NCI-H82 treated with DMSO at 0.1 percent for 48 hours (cell line): ENCODE measurements around the gene VLDLR.
A peak's percentile ranks its signal among the peaks of the same experiment; 100 is the strongest.

Experiments used
- DNase-seq: peaks from one replicate; lab custom pipeline; 2025; ENCODE audit not compliant: unreplicated experiment; lab: John Stamatoyannopoulos, UW

Gene VLDLR

DNA sequence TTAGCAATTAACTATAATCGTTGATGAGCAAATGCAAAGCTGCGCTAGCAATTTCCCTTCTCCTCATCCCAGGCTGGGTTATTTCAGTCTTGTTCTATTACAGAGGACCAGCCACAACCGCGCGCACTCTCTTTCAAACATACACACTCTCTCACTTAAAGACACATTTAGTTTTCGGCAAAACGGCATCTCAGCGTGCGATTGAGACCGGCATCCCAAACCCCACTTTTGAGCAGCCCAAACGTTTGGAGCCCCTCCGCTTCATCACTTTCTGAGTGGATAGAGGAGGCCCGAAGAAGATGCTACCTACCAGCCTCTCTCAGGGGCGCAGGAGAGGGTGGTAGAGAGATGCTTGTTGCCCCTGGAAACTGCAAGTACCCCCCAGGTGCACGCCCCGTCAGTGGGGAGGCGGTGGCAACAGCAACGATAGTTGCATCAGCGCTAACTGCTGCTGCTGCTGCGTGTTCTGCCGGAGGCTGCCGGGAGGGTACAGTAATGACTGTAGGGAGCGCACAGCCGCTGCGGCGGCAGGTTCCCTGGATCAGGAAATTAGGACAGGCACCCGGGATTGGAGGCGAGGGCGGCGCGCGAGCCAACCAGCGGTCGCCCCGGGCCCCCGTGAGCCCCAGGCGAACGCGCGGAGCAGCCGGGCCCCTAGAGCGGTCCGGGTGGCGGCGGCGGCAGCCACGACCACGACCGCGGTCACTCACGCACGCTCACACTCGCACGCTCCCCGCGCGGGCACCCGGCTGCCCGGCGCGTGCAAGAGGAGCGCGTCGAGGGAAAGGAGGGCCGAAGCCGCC is 467 bp upstream of the VLDLR start:
- peak; percentile 63 for DNase-seq

DNA sequence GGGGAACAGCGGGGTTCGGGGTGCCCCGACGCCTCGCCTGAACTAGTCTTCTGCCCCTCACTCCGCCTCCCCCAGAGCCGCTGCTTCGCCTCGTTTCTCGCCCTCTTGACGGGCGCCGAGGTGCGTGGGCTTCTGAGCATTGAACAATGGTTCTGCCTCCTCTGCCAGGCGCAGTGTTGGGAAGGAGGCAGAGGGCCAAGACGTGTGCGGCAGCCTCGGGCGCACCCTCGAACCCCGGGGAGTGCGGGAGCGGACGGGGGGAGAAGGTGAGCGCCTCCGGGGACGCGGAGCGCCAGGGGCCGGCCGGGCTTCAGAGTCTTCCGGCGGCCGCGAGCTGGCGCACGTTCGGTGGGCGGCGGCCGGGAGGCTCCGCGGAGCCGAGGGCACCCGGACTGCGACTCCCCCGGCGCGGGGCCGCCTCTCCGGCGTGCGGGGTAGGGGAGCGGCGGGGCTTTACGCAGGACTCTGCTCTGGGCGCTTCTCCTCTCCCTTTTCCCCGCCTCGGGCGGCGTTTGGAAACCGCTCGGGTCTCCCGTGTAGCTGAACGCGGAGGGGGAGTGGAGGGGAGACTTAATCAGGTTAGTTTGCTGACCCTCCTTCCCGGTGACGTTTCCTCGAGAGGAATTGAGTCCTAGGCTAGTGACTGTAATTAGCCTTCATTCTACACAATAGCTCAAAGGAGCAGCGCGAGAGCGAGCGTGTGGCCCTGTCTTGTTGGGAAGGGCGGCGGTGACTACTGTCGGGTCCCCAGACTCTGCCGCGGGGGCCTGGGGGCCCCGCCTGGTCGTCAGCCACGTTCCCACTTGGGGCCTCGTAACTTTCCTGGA is 1.1 kb downstream of the VLDLR start:
- DNase-seq, result peak; percentile 19

DNA sequence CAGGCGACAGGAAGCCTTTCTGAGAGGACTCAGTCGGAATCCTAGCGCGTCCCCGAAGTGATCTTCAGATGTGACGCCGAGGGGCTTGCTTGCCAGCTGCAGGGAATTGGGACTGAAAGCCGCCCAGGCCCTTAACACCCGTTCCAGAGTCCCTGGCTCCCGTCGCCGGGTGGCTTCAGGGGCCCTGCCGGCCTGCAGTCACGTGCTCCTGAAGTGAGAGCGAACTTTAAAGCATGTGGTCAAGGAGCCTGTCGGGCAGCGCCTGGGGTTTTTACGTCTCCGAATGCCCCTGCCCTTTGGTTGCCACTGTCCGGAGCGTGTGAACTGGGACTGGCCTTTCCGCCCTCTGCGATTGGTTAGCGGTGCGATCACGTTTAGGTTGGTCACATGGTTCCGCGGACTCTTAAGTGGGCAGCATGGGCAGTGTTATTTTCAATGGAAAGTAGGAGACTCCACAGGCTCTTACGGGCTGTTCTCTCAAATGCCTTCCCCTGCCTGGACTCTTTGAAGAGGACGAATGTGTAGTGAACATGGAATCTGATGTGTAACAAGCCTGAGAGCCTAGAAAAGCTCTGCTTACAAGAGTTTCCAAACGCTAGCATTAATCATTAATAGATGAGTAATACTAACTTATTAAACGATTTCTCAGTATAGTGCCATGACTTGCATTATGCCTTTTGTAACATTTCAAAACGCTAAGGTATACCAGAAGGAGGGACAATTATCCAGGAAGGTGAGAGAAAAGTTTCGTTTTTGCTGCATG is 1.9 kb downstream of the VLDLR start:
- DNase-seq, result no peak

DNA sequence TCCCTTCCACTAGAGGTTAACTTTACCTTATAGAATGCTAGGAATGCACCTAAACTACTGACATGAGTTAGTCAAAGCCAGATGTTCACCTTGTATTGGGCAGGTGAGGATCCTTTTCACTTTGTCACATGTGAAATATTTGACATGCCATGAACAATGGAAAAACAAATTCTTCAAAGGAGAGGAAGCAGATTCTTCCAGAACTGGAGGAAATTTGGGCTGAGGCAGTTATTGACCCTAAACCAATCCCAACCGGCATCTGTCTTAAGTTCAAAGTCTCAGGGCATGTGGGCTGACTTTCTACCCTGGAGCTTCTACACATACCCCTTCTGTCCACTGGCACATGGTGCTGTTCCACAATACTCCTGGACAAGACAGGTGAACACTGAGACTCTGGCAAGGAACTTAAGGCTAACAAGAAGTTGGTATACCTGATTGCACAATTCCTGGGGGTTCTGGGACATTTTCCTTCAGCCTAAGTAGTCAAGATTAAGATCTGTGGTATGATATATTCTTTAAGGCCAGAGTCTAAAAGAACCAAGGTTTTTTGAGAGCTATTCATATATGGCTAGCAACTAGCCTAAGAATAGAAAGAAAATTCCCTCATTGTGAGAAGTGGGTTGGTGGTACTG is 2.6 kb downstream of the VLDLR start:
- DNase-seq, result no peak

DNA sequence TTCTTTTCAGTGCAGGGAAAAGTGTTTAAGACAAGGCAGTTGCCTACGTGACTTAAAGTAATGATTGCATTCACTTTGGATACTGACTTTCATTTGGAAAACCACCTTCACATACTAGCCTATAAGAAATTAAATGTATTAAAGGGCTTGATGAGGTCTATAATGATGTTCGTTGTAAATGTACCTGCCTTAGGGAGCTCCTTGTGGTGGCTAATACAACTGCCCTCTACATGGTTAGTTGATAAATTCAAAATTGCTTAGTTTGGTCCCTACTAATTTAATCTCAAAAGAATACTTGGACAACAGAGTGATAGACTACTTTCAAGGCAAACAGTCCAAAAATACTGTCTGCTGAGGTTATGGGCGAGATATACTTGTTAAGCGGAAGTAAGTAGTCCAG is 3.8 kb downstream of the VLDLR start:
- no peak for DNase-seq

DNA sequence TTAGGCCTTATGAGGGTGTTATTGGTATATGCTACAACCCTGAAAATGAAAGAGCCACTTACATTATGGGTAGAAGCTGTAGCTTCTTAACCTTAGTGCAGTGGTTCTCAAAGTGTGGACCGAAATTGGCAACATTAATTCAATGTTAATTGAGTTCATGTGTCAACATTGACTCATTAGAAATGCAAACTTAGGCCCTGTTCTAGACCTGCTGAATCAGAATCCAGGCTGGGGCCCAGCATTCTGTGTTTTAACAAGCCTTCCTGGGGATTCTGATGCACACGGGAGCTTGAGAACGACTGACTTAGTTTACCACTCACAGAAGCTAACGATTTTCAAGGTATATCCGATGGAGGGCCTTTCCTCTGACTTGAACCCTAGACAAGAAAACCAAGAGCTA is 7.3 kb downstream of the VLDLR start:
- no peak for DNase-seq

DNA sequence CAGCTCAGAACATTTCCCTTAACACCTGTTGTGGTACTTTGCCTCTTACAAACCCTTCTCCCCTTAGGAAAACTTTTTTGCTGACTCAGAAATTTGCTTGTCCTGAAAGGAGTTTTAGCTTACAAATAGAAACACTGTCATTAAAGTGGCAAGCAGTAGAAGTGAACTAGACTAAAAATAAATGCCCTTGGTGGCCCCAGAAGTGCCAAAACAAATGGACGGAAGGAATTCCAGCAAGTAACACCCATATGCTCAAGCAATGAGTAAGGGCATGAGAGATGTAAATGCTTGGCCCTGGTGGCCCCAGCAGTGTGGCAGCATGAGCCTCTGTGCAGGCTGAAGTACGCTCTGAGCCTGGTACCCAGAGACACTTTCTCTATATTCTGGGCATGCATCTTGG is 8.6 kb downstream of the VLDLR start:
- no peak for DNase-seq

DNA sequence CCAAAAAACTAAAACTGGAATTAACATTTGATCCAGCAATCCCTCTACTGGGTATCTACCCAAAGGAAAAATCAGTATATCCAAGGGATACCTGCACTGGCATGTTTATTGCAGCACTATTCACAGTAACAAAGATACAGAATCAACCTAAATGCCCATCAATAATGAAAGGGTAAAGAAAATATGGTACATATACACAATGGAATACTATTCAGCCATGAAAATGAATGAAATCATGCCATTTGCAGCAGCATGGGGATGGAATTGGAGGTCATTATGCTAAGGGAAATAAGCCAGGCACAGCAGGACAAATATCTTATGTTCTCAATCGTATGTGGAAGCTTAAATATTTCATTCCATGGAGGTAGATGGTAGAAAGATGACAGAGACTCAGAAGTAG is 9.7 kb downstream of the VLDLR start:
- no peak for DNase-seq

DNA sequence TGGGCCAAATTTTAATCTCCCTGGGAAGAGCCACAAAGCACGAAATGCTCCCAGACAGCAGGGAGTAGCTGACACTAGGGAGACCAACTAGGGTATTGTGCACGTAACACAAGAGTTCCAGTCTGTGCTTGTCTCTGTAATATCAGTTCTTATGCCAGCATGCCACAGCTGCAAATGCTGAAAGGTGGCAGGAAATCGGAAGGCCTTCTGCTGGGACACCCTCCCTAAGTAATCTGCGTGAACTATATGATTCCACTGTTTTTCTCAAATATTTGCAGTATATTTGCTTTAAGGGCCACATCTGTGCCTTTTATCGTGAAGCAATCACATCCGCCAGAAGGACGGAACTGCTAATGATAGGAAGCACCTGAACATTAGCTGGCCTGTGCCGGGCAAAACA is 12.6 kb downstream of the VLDLR start:
- no peak for DNase-seq

DNA sequence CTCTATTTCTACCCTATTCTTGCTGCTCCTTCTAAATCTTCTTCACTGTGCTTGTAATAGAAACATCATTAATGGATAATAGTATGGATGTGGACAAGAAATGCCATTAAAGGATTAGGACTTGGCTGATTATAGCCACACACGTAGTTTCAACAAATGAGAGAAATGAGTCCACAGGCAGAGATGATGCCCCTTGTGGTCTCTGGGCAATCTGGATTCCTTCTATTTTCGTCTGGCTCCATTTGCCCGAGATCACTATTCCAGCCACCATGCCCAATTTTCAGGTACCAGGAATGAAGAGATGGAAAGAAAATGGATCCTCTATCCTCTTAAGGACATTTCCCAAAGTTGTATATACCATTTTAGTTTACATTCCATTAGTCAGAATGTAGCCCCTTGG is 13.2 kb downstream of the VLDLR start:
- DNase-seq, result peak; percentile 80

DNA sequence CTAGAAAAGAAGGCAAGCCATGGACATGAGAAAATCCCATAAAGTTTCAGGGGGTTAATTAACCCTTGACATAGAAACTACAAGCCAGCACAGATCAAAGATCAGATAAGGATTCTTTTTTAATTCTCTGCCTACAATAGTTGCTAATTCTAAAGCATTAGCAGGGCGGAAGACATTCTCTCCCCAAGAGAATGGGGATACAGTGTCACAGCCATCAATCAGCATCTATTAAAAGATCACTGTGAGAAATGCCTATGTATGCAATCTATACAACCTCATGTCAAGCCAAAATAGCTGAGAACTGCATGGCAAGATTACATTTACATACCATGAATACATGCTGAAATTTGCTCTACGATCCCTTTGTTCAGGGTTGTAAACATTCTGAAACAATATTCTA is 14.3 kb downstream of the VLDLR start:
- no peak for DNase-seq

DNA sequence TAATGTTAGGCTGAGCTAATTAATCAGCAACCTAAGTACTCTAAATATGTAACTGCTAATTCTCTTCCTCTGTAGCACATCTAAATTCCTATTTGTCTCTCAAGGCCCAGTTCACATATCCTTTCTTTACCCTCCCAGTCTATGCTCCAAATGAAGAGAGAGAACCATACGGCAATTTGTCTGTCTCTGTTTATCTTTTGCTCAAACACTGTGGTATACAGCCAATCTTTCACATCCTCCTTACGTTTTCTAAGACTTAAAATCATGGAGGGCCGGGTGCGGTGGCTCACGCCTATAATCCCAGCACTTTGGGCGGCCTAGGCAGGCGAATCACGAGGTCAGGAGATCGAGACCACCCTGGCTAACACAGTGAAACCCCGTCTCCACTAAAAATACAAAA is 15.8 kb downstream of the VLDLR start:
- no peak for DNase-seq

DNA sequence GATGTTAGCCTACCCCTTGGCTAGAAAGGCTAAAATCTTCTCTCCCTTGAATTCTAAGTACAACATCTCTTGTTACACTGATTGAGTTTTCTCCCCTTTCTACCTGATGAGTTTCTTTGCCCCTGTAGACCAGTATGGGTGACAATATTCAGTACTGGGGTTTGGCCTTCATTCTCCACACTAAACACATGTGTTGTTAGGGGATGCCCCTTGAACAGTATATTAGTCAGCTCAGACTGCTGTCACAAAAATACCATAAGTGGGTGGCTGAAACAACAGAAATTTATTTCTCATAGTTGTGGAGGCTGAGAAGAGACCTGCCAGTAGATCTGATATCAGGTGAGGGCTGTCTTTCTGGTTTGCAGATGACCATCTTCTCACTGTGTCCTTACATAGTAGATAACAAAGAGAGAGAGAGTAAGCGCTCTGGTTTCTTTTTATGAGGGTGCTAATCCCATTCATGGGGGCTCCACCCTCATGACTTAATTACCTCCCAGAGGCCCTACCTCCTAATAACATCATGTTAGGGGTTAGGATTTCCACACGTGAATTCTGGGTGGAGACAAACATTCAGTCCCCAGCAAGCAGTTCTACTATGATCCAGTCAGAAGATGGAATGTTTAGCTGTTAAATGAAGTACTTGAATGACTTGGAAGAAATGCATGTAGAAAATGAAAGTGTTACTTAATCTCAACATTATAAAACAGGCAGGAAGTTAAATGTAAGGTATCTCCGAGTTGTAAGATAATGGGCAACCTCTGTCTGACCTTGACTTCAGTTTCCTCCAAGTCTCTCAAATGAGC is 17.5 kb downstream of the VLDLR start:
- no peak for DNase-seq

DNA sequence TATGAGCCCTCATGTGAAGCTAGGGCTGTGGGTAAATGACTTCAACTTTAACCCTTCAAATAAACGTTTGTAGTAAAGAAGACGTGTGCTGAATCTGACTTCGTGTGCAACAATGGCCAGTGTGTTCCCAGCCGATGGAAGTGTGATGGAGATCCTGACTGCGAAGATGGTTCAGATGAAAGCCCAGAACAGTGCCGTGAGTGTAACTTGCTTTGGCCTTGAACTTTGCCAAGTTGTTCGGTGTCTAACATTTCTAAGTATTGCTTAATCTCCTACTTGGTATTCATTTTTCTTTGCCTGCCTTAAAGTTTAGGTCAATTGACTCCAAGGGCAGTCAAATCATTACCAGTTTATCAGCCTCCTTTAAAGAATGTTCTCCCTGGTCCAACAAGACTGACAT is 18.2 kb downstream of the VLDLR start:
- DNase-seq, result no peak

DNA sequence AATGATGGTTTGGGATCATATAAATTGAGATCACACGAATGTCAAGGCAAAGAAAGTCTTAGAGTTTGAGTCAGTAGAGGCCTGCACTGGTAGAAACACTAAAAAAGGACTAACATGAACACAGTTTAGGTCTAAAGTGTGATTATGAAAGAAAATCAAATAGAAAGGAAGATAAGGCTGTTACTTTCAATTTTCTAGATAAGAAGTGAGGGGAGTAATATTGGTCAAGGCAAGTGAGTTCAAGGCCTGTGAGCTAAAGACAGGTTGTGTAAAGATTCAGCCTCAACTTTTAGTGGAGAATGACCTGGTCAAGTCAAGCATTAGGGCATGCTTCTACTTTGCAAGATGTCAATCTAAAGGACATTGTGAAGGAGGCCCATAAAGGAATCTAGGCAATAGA is 19.0 kb downstream of the VLDLR start:
- DNase-seq, result no peak

DNA sequence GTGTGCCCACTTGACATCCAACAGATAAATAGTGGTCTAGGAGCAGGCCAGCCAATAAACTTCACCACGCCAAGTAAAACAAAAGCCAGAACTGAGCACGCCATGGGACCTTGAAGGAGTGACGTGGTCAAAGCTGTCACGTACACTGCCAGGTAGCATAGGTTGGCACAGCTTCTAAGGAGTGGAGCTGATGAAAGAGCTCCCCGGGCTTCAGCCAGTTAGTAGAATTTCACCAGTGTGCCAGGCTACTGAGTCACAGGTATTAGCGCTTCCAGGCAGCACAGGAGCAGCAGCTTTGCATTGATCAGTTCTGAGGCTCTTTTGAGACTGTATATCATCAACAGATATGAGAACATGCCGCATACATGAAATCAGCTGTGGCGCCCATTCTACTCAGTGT is 19.4 kb downstream of the VLDLR start:
- no peak for DNase-seq

DNA sequence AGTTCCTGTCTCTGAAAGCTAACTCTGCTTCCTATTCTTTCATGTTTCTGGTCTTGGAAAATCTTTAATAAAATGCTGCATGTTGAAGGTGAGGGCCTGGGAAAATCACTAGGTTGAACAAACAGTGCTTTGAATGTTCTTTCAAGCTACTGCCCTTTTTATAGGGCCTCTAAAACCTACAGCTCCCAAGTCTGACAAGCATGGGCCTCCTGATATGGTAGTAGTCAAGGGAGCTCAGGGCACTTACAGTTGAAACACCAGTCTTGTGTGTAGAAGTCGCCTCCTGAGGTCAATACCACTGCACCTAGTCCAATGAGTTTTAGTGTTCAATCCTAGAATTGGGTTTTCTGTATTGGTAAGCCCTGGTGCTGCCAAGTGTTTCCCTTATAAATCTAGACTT is 20.5 kb downstream of the VLDLR start:
- no peak for DNase-seq

DNA sequence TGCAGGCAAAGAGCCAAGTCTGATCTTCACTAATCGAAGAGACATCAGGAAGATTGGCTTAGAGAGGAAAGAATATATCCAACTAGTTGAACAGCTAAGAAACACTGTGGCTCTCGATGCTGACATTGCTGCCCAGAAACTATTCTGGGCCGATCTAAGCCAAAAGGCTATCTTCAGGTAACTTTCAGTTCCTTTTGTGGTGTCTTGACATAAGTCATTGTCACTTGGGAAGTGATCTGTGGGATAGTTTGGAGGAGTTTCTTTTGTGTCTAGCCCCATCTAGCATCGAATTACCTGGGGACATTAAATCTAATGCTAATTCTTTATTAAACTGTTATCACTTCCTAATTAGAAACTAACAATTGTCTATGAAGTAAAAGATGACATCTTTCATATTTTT is 24.0 kb downstream of the VLDLR start:
- no peak for DNase-seq

DNA sequence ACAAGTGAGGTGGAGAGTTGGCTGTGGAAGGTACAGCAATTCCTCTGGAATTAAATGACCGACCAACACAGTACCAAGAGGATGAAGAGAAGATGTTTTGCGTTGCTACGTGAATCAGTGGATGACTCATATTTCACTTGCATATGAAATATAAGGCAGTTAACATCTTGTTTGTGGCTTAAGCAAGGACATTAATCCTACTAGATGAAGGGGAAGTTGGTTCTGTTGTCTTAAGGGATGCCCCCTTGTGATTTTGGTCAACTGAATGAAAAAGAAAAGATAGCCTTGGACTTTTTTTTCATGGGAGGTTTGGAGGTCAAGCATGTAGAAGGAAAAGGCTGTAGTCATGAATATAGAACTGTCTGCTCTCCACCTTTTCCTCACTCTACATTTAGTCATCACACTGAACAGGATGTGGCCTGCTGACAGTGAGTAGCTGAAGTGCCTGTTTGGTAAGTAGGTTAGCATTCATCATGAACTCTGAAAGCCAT is 33.9 kb downstream of the VLDLR start:
- DNase-seq, result no peak

DNA sequence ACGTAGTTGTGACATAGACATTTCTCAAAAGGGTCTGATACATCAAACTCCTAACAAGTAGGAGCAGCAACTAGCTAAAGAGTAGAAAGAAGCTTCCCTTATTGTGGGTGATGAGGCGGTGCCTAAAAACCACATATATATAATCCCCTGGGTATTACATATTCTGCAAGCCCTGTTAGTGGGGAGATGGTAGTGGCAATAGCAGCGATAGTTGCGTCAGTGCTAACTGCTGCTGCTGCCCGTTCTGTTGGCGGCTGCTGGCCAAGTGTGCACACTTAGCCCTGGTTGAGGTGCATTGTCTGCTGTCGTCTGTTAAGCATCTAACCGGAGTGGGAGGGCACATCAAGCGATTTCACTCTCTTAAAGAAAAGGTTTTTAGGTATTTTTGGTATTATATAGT is 35.8 kb downstream of the VLDLR start:
- no peak for DNase-seq
